T-cell (primary cell): Measurements from ENCODE around the gene FZR1. TPM values are rescaled to one million over a fixed set of nuclear protein-coding genes. Genes with fewer than 3 reads are reported as not detected.

Experiments
- ATAC-seq, 4 experiments: fragments of 200-7000 bp in 3 of 4; fragments of 150-1000 bp in 1 of 4; cut with Tn5 transposase; replicated peaks in 1 of 4; 1 replicate in 3 of 4; 2 replicates in 1 of 4; pipeline ENCODE4 v1.10.0; 2021; ENCODE audit warnings: moderate library complexity in 3 of 4, mild to moderate bottlenecking in 2 of 4, moderate number of reproducible peaks in 1 of 4
- CTCF ChIA-PET, 2 donors: fragments of 300-600 bp; sonication (Branson Sonifier 250); formaldehyde crosslinking; loops; one replicate each; lab custom pipeline; 2022; ENCODE audit warnings: antibody characterized with exemption in 2 of 2; lab: Charles Lee
- POLR2A ChIA-PET, 2 donors: fragments of 300-600 bp; sonication (Branson Sonifier 250); formaldehyde crosslinking; loops; one replicate each; lab custom pipeline; 2022; ENCODE audit warnings: antibody characterized with exemption in 2 of 2; lab: Charles Lee
- DNase-seq, 35 experiments: peaks; one replicate each; pipeline versions ENCODE4 v3.0.0 to v3.0.0-alpha.2; 2013 to 2023
- H3K27ac ChIP-seq: one replicate; pipeline ENCODE4 v1.5.1; 2013; ENCODE audit warnings: low read length
- H3K27me3 ChIP-seq, 2 experiments: replicated peaks in 1 of 2; 1 replicate in 1 of 2; 2 replicates in 1 of 2; pipeline versions ENCODE4 v1.6.1 to v1.7.0; 2013; ENCODE audit warnings: low read length in 1 of 2, mixed read lengths in 1 of 2; ENCODE audit not compliant: control insufficient read depth in 2 of 2, insufficient read depth in 2 of 2; ENCODE audit errors: extremely low read depth in 1 of 2
- H3K36me3 ChIP-seq, 2 donors: 1 replicate in 1 of 2; 2 replicates in 1 of 2; pipeline versions ENCODE4 v1.6.1 to v1.7.0; 2013; ENCODE audit warnings: low read length in 1 of 2; ENCODE audit not compliant: control insufficient read depth in 2 of 2, insufficient read depth in 1 of 2; ENCODE audit errors: extremely low read depth in 1 of 2
- H3K4me1 ChIP-seq, 2 experiments: 1 replicate in 1 of 2; 2 replicates in 1 of 2; pipeline versions ENCODE4 v1.6.1 to v1.7.0; 2013; ENCODE audit warnings: low read length in 2 of 2, mixed read lengths in 1 of 2; ENCODE audit not compliant: insufficient read depth in 2 of 2, control insufficient read depth in 1 of 2; ENCODE audit errors: extremely low read depth in 1 of 2
- H3K4me3 ChIP-seq, 2 donors: 1 replicate in 1 of 2; 2 replicates in 1 of 2; pipeline versions ENCODE4 v1.5.1 to v1.7.0; 2013; ENCODE audit warnings: mild to moderate bottlenecking in 2 of 2, low read length in 1 of 2, moderate library complexity in 1 of 2; ENCODE audit not compliant: control insufficient read depth in 1 of 2; ENCODE audit errors: extremely low read depth in 1 of 2
- H3K9me3 ChIP-seq: 2 replicates; pipeline ENCODE4 v1.7.0; 2013
- H3K27ac Mint-ChIP-seq, 2 donors: one replicate each; pipeline ENCODE4 v1.8.0; 2020 to 2021; ENCODE audit warnings: mild to moderate bottlenecking in 2 of 2, mixed read lengths in 2 of 2
- H3K27me3 Mint-ChIP-seq, 2 donors: one replicate each; pipeline ENCODE4 v1.8.0; 2021 to 2022; ENCODE audit warnings: mixed read lengths in 2 of 2
- H3K36me3 Mint-ChIP-seq: one replicate; pipeline ENCODE4 v1.8.0; 2021; ENCODE audit warnings: mixed read lengths
- H3K4me1 Mint-ChIP-seq, 3 donors: one replicate each; pipeline ENCODE4 v1.8.0; 2020 to 2022; ENCODE audit warnings: mixed read lengths in 3 of 3, mild to moderate bottlenecking in 1 of 3
- H3K4me3 Mint-ChIP-seq, 3 donors: one replicate each; pipeline ENCODE4 v1.8.0; 2020 to 2022; ENCODE audit warnings: mild to moderate bottlenecking in 3 of 3, mixed read lengths in 3 of 3, moderate library complexity in 3 of 3
- H3K9me3 Mint-ChIP-seq, 3 donors: one replicate each; pipeline ENCODE4 v1.8.0; 2020 to 2022; ENCODE audit warnings: mixed read lengths in 3 of 3
- WGBS: methylation state at CpG from one replicate; pipeline ENCODE4 v1.1.5; 2013; ENCODE audit warnings: missing lambda C conversion rate; ENCODE audit not compliant: insufficient coverage; 5-methylcytosine and 5-hydroxymethylcytosine counted together
- total RNA-seq, 35 experiments: library from RNA in 6 of 35; stranded (reverse) in 6 of 35; fragments of 120-200 nt in 1 of 35; gene quantifications; one replicate each; pipeline versions ENCODE4 v1.2.1 to v1.2.4 and lab custom pipeline; 2013 to 2026

Gene FZR1
- total RNA-seq, 5 donors from 2014 or later (not counting 1 experiment from before 2014, with no cell fraction given): 74.0 to 85.6 (median 77.8) TPM

DNA sequence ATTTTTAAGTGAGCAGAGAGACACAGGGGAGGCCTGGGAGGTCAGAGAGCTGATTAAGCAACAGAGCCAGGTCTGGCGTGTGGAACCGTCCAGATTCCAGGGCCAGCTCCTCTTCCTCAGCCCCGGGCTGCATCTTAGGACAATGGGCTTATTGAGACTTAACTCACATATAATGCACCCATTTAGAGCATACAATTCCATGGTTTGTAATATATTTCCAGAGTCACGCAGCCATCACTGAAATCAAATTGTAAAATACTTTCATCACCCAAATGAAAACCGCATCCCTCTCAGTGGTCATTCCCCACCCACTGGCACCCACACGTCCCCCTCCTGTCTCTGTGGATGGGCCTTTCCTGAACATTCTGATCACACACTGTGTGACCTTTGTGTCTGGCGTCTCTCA lies 64.5 kb downstream of the FZR1 start:
- peak overlapping the region in 1 of 2 donors; percentile 1 for H3K27ac Mint-ChIP-seq
- Histone ChIP-seq H3K4me1 (peaks cover 8 to 22% of the 10 kb centered on the region in 2 experiments), H3K9me3 (no peaks in the 10 kb centered on the region), H3K4me3 (no peak overlapping the region), H3K27ac (no peak overlapping the region), H3K36me3 (peaks cover 3% of the 10 kb centered on the region in 2 donors), H3K27me3 (no peaks in the 10 kb centered on the region)
- ChIA-PET POLR2A (no interaction called here), CTCF (no interaction called here)
- DNase-seq: no peak
- H3K4me1 Mint-ChIP-seq: peaks cover 14 to 21% (median 18%) of the 10 kb centered on the region in 3 donors
- 95% methylated on average over 3 of the region's 7 CpGs for WGBS
- H3K9me3 Mint-ChIP-seq: no peaks in the 10 kb centered on the region
- H3K27me3 Mint-ChIP-seq: no peaks in the 10 kb centered on the region
- H3K36me3 Mint-ChIP-seq: peaks cover 8% of the 10 kb centered on the region
- no peak for ATAC-seq
- no peak overlapping the region for H3K4me3 Mint-ChIP-seq

DNA sequence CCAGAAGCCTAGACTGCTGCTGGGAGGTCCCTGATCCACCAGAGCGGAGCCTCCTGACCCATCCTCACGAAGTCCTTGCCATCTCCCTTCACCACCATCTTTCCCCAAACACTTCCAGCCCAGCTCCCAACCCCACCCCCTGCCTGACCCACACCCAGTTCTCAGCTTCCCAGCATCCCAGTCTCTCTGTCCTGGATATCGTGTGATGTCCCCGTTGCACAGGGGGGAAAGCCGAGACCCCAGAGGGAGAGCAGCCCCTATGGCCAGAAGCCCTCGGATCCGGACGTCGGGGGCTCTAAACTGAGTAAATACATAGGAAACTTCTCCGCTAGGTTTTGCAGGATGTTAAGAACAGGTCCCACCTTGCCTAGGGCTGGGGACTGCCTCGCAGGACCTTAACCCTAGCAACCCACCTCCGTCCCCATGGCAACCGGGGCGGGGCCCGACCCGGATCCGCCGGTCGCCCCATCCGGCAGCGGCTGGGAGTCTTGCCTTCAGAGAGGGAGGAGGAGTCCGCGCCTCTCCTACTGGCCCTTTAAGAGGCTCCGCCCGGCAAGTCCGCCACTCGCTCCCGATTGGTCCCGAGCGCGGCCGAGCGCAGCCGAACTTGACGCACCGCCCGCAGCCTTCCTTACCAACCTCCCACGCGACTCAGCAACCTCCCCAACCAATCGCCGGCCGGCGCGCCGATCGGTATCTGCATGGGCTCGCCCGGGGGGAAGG lies 66.2 kb downstream of the FZR1 start:
- 4% methylated on average over 39 of the region's 48 CpGs for WGBS
- H3K9me3 ChIP-seq: no peaks in the 10 kb centered on the region
- Mint-ChIP-seq H3K4me3 (peak overlapping the region; percentile 62 to 79 (median 77)), H3K27ac (peak overlapping the region; percentile 11 to 25), H3K27me3 (no peaks in the 10 kb centered on the region), H3K36me3 (peaks cover 11% of the 10 kb centered on the region), H3K9me3 (no peaks in the 10 kb centered on the region), H3K4me1 (peaks cover 14 to 21% (median 18%) of the 10 kb centered on the region in 3 donors)
- H3K4me3 ChIP-seq: peak overlapping the region; percentile 51
- DNase-seq (peak; percentile 97 to 100 (median 99)), ATAC-seq (peak; percentile 93 to 97 (median 96))
- peaks cover 8 to 22% of the 10 kb centered on the region in 2 experiments for H3K4me1 ChIP-seq
- POLR2A ChIA-PET: no interaction called here
- peak overlapping the region; percentile 66 for H3K27ac ChIP-seq
- H3K27me3 ChIP-seq: no peaks in the 10 kb centered on the region
- CTCF ChIA-PET: no interaction called here
- peaks cover 3 to 7% of the 10 kb centered on the region in 2 donors for H3K36me3 ChIP-seq

DNA sequence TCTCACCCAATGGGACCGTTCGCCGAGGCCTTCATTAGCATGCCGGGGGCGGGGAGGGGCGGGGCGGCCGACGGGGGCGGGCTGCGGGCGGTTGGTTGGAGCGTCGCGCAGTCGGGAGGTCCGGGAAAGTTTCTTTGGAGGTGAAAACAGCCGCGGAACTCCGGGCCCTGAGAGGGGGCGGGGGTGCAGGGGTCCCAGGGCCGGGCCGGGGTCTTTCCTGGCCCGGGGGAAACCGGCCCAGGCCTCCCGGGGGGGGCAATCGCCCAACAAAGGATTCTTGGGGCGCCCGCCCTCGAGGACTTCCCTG lies 66.7 kb downstream of the FZR1 start, which contains the start of gene HMG20B:
HMG20B (plus strand) TSS at position 90 of the 307 bp plus-strand sequence. CDS start 366 bp downstream, outside the sequence.
- H3K27me3 Mint-ChIP-seq: no peaks in the 10 kb centered on the region
- H3K27ac Mint-ChIP-seq: peak within 1 kb of the TSS; percentile 11 to 25
- Histone ChIP-seq H3K4me3 (peak within 1 kb of the TSS; percentile 74 to 77), H3K36me3 (peaks cover 3 to 7% of the 10 kb centered on the region in 2 donors), H3K27me3 (no peaks in the 10 kb centered on the region), H3K27ac (peak within 1 kb of the TSS; percentile 66), H3K4me1 (peaks cover 8 to 22% of the 10 kb centered on the region in 2 experiments), H3K9me3 (no peaks in the 10 kb centered on the region)
- no peaks in the 10 kb centered on the region for H3K9me3 Mint-ChIP-seq
- peak within 1 kb of the TSS; percentile 68 to 79 (median 77) for H3K4me3 Mint-ChIP-seq
- ATAC-seq: peak in 1 of 4 experiments; percentile 7
- CTCF ChIA-PET: interaction anchor here in 1 of 2 donors (0.8 kb wide), 1 partner anchor 902 kb away, joined by 5 read pairs; no protein-coding TSS in a partner anchor
- POLR2A ChIA-PET: no interaction called here
- WGBS: 0% methylated on average over 22 of the region's 30 CpGs
- DNase-seq: no peak
- peaks cover 14 to 21% (median 18%) of the 10 kb centered on the region in 3 donors for H3K4me1 Mint-ChIP-seq
- peaks cover 11% of the 10 kb centered on the region for H3K36me3 Mint-ChIP-seq

DNA sequence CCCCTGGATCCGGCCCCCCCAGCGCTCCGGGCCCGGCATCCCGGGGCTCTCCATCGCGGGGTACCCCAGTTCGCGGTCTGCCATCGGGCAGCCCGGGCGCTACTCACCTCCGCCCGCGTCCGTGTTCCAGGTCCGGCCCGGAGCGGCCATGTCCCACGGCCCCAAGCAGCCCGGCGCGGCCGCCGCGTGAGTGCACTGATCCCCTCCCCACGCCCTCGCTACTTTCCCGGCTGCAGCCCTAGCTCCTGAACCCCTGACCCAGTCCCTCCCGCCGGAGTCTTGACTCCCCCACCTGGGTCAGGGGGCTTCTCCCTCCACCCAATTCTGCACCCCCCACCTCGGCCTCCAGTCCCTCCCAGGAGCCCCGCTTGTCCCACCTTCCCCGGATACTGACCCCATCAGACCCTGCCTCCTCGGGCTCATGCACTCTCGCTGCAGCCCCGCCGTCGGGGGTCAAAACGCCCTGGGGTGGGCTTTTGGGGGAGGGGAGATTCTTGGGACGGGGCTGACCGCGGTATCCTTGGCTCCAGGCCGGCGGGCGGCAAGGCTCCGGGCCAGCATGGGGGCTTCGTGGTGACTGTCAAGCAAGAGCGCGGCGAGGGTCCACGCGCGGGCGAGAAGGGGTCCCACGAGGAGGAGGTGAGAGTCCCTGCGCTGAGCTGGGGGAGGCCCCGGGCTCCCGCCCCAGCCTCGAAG lies 67.2 kb downstream of the FZR1 start:
- no peaks in the 10 kb centered on the region for H3K27me3 ChIP-seq
- H3K9me3 ChIP-seq: no peaks in the 10 kb centered on the region
- ChIA-PET CTCF (interaction anchor here in 1 of 2 donors (0.8 kb wide), 1 partner anchor 901 kb away, joined by 5 read pairs; no protein-coding TSS in a partner anchor), POLR2A (no interaction called here)
- peaks cover 14 to 21% (median 18%) of the 10 kb centered on the region in 3 donors for H3K4me1 Mint-ChIP-seq
- peak overlapping the region; percentile 29 for H3K27ac ChIP-seq
- peaks cover 11% of the 10 kb centered on the region for H3K36me3 Mint-ChIP-seq
- no peaks in the 10 kb centered on the region for H3K27me3 Mint-ChIP-seq
- peaks cover 7% of the 10 kb centered on the region in 2 donors for H3K36me3 ChIP-seq
- peak overlapping the region; percentile 74 to 77 for H3K4me3 ChIP-seq
- ATAC-seq: peak in 3 of 4 experiments; percentile 3 to 6 (median 5)
- peak in 1 of 35 experiments; percentile 30 for DNase-seq
- no peak overlapping the region for H3K27ac Mint-ChIP-seq
- peaks cover 8 to 22% of the 10 kb centered on the region in 2 experiments for H3K4me1 ChIP-seq
- 1% methylated on average over 56 of the region's 60 CpGs for WGBS
- H3K9me3 Mint-ChIP-seq: no peaks in the 10 kb centered on the region
- H3K4me3 Mint-ChIP-seq: peak overlapping the region; percentile 68 to 77 (median 71)

DNA sequence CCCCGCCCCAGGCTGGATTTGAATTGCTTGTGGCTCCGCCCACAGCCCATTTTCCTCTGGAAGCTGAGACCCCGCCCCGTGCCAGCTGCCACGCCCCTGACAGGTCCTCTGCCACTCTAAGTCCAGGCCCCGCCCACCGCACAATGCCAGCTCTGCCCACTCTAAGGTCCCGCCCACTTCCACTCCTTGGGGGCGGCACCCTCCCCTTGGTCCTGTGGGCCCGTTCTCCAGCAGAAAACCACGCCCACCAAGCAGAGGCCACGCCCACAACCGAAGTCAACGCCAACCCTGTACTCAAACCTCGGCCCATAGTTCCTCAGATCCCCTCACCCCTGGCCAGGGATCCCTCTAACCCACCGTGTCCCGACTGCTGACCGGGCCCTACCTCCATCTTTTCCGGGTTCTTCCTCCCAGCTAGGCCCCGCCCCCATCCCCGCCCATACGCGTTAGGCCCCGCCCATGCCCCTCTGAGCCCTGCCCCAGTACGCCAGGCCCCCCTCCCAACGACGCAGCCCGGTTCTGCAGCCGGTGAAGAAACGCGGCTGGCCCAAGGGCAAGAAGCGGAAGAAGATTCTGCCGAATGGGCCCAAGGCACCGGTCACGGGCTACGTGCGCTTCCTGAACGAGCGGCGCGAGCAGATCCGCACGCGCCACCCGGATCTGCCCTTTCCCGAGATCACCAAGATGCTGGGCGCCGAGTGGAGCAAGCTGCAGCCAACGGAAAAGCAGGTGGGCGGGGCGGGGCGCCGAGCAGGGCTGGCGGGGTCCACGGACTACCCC lies 67.9 kb downstream of the FZR1 start:
- peaks cover 7 to 8% of the 10 kb centered on the region in 2 donors for H3K36me3 ChIP-seq
- Mint-ChIP-seq H3K9me3 (no peaks in the 10 kb centered on the region), H3K4me3 (peak overlapping the region; percentile 68 to 77 (median 71)), H3K27ac (no peak overlapping the region), H3K27me3 (no peaks in the 10 kb centered on the region), H3K36me3 (peaks cover 11% of the 10 kb centered on the region), H3K4me1 (peaks cover 14 to 21% (median 18%) of the 10 kb centered on the region in 3 donors)
- CTCF ChIA-PET: no interaction called here
- POLR2A ChIA-PET: no interaction called here
- DNase-seq (peak; percentile 41 to 86 (median 75)), ATAC-seq (peak in 1 of 4 experiments; percentile 7)
- H3K27ac ChIP-seq: no peak overlapping the region
- H3K4me3 ChIP-seq: peak overlapping the region; percentile 74 to 77
- WGBS: 67% methylated on average over 46 of the region's 55 CpGs
- peaks cover 8 to 22% of the 10 kb centered on the region in 2 experiments for H3K4me1 ChIP-seq
- no peaks in the 10 kb centered on the region for H3K27me3 ChIP-seq
- no peaks in the 10 kb centered on the region for H3K9me3 ChIP-seq
